Measurements from ENCODE around the gene PAX2.

Gene PAX2

DNA sequence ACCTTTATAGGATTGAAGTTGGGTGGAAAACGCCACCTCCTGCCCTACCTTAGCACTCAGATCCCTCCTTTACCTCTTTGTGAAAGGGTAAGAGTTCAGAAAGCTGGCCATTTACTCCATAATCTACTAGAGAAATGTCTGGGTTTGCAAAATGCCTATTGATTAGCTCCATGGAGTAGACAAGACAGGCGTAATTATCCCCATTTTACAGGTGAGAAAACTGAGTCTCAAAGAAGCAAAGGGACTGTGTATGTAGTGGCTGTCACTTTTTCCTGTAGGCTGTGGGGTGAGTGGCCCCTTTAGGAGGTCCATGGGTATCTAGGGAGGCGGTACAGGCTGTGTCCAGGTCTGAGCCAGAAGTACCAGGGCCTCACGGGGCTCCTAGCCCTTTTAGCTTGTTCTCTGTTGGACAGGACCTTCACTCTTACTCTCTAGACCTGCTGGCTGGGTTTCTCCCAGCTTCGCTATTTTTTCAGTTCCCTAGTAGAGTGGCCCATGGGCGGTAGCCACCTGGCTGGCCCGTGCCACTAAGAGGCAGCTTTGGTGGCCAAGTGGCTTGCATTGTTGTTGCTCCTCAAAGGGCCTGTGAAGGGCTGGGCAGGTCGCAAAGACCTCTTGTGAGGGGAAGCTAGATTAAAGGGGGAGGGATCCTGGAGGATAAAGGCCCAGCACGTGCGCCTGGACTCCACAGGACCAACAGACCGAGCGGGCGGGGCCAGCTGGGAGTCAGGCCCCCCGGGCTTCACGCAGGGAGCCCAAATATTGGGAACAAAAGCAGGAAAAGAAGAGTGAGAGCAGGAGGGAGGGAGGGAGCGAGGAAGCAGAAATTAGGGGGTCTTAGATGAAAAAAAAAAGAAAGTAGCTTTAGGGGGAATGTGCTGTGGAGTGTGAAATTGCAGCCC, 4.7 kb upstream of the PAX2 start:
- DNase-seq: no peak

DNA sequence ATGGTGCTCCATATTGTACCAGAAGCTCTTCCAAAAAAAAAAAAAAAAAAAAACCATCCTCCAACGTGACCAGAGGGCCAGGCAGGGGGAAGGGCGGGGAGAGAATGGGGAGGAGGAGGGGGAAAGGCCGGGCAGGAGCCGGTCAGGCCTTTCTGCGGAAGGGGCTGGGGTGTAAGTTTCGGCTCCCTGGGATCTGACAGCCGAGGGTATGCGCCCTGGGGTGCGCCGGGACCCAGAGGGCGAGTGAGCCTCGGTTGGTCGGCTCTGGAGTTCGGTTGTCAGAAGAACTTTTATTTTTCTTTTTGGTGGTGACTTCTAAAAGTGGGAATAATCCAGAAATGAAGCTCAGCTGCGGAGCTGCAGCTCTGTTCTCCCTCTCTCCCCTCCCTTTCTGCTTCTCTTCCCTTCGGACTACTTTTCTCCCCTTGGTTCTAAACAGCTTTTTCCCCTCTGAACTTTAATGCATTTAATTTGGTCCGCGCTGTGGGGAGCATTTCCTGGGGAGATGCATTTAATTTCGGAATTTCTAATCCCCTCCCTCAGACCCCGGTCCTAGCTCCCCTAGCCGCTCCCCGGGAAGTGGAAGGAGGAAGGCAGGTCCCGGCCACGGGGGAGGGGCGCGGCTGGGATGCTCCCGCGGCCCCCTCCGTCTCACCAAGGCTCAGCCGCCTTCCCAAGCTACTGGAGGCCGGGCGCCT, 3.9 kb upstream of the PAX2 start:
- no peak for DNase-seq

DNA sequence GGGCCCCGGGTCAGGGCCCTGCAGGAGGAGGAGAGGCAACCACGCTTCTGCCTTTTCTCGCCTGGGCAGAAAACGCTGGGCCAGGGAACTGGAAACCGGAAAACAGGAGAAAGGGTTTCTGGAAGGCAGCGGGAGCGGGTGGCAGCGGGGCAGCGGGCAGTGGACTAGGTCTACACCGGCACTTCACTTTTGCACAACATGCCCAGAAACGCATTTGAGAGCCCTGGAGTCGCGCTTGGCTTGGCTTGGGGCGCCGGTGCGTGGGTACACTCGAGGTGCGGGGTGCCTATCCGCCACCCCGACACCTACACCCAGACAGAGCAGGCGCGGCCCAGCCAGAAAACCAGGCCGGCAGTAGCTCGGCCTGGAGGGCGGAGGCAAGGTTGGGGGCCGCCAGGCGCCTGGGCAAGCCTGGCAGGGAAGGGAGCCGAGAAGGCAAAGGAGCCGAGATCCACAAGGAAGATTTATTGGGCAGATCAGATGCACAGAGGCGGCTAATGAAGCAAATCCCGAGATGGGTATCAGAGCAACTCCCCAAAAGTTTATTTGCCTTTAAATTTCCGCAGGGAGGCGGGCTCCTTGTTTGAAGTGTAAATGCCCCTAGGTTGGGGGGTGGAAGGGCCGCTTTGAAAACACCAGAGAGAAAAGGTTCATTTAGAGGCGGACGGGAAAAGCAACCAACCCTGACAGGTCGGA, 3.2 kb upstream of the PAX2 start:
- DNase-seq: no peak

DNA sequence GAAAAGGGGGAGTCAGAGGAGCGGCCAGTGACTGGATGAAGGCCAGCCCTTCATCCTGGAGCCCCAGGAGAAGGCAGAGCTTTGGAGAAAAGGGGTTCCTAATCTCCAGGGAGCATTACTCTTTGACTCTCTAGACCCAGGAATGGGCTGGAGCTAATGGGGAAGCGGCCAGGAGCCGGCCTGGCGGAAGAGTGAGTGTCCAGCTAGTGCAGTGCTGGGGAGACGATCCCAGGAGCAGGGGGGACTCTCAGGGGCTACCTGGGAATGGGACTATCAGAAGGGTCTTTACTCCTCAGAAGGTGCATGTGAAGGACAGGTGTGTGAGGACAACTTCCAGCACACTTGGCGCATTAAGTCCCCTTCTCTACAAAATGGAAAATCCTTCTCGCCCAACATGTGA, 2.4 kb upstream of the PAX2 start:
- DNase-seq: no peak

DNA sequence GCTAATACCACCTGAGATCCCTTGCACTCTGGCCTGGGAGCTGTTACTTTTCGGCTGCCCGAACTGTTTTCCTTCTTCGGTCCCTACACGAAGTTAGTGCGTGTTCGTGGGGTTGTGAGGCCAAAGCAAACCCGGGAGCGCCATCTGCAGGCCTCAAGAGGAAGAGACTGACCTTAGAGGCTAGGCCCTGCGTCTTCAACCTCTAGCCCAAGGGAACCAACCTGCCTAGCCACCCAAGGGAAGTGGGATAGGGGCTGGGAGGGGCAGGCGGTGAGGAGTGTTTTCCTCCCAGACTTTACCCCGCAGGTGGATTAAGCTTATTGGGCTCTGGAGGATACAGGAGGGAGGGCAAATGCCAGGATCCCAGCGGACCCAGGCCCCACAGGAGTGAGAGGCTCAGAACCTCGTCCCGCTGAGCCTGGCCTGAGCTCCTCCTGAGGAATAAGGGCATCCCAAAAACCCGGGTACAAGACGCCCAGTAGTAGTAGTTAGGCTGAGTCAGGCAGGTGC, 1.7 kb upstream of the PAX2 start:
- peak; percentile 53 to 55 for DNase-seq

DNA sequence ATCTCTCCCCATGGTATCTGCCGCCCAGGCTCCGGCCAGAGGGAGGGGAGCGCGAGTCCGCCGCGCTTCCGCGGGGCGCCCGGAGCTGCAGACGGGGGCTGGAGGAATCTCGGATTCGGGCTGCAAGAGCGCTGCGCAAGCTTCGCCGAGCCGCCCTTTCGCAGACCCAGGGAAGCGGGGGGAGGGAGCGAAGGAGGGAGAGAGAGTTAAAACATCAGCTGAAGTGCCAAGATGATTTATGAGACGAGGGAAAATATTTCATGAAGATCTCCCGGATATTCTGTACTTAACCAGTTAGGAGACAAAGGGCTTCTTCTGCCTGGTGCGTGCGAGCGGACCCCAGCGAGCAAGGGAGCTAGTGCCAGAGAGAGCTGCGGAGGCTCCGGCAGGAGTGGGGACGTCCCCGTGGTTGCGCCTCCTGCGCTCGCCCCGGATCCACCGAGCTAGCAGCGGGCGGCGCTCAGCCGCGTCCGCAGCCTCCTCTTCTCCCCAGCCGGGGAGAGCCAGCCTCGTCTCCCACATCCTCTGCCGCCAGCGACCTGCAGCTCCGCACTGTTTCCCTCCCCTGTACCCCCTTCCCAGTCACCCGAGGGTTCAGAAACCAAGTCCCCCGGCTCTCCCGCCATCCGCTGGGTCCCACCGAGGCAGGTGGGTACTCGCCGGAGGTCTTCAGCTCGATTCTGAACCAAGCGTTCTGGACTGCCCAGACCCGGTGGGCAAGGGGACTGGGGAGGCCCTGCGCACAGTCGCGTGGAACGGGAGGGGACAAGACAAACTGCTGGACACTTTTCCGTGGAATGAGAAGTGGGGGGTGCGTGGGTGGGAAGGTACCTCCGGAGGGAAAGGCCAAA, 1.0 kb upstream of the PAX2 start:
- no peak for DNase-seq

DNA sequence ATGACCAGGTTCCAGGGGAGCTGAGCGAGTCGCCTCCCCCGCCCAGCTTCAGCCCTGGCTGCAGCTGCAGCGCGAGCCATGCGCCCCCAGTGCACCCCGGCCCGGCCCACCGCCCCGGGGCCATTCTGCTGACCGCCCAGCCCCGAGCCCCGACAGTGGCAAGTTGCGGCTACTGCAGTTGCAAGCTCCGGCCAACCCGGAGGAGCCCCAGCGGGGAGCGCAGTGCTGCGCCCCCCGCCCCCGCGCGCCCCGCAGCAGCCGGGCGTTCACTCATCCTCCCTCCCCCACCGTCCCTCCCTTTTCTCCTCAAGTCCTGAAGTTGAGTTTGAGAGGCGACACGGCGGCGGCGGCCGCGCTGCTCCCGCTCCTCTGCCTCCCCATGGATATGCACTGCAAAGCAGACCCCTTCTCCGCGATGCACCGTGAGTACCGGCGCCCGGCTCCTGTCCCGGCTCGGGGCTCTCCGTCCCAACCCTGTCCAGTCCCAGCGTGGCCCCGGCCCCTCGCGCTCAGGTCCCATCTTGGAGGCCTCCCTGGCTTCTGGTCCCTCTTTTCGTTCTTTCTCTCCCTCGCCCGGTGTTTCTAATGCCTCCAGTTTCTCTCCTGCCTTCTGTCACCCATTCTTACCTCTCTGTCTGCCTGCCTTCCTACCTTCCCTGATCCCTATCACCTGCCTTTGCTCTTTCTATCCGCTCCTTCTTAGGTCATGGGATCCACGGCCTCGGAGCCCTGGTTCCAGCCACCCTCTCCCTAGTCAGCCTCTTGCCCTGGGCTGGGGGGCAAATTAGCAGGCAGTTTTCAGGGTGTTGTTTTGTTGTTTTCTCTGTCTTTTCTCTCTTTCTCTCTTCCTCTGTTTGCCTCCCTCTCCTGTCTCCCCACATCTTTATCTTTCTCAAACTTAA, 751 bp downstream of the PAX2 start:
- no peak for DNase-seq

DNA sequence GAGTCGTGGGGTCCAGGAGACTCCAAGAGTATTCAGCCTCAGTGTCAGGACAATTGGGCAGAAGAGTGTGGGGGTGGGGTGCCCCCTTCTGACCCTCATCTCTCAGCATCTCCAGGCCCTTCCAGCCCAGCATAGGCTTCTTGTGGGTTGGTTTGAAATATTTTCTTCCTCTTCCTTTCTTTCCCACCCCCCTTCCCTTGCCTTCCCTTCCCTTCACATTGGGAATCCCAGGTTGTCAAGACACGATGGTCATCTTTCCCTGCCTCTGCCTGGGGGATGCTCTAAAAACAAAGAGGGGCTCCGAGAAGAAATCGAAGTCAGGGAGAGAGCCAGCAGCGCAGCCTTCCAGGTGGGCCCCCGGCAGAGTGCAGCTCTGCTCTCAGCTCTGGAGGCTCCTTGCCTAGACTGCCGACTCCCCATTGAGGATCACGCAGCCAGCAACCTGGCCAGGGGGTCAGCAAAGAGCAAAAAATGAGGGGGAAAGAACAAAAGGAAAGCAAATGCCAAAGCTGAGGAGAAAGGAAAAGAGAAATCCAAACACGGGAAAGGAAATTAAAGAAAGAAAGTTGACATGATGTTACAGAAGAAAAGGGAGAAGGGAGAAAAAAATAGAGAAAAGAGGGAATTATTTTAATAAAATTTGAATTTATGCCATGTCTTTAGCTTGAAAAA, 1.5 kb downstream of the PAX2 start:
- DNase-seq: no peak

DNA sequence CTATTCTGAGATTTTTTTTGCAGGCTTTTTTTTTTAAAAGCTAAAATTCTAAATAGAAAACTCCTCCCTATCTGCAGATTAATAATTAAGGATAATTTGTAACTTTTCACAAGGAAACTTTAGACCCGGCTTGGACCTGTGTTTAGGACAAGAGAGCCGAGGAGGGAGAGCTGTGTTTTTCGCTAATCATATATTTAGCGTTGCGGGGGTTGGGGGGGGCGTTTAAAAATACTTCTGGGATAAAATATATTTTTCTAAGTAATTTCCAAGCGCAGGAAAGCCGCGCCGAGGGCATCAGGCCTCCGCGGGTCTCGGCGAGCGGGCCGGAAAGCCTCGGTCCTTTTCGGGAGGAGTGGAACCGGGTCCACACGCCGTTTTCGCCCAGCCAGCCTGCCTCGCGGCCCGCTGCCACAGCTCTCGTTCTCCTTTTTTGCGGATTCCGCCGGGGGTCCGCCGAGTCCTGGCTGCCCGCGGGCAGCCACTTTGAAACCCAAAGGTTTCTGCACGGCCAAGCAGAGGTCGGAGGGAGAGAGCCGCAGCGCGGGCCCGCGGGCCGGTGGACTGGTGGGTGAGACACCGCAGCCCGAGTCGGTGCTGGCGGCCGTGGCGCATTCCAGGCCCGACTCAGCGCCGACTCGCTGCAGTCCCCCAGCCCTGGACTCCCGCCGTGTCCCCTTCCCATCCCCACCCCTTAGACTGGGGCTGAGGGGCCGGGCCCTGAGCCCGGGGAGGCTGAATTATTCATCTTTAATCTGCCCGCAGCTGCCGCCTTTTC, 2.3 kb downstream of the PAX2 start:
- no peak for DNase-seq

DNA sequence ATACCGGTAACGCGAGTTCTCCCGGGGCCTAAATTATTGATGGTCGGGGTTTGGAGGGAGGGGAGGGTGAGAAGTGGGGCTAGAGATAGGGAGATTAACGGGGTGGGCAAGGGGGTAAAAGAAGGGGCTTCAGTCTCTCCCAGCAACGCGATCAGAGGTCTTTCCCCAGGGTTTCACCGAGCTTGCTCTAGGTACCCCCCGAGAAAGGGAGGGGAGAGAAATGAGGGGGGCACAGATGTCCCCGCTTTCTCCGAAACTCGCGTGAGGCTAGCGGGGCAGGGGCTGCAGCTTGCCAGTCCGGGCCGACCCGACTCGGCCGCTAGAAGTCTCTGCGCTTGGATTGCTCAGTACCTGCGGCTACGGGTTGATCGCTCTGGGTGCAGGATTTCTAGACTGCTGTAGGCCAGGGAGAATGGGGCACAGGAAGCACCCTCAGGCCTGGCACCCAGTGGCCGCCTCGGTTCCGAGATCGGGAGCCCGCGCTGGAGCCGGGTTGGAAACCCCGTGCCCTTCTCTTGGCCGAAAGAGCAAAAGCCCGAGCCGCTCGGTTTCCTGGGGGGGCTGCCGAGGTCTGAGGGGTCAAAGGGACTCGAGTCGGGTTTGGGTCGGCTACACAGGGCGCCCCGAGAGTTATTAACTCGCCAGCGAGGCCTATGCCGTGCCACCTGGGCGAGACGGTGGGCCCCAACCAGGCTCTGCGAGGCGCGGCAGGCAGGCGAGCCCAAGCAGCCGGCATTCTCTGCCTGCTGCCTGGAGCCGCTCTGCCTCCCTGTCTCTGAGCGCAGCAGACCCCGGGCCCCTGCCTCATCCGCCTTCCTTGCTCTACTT, 3.1 kb downstream of the PAX2 start:
- DNase-seq: no peak

DNA sequence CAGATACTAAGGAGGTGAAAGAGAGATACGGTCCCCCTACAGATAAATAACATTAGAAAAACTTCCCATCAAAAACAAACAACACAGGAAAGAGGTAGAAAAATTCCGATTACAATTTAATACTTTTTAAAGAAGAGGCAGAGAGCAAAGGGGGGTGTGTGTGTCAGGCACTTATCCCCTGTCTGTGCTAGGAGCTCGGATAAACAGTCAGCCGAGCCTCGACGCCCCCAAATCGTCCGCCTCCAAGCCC, 3.6 kb downstream of the PAX2 start:
- DNase-seq: no peak

DNA sequence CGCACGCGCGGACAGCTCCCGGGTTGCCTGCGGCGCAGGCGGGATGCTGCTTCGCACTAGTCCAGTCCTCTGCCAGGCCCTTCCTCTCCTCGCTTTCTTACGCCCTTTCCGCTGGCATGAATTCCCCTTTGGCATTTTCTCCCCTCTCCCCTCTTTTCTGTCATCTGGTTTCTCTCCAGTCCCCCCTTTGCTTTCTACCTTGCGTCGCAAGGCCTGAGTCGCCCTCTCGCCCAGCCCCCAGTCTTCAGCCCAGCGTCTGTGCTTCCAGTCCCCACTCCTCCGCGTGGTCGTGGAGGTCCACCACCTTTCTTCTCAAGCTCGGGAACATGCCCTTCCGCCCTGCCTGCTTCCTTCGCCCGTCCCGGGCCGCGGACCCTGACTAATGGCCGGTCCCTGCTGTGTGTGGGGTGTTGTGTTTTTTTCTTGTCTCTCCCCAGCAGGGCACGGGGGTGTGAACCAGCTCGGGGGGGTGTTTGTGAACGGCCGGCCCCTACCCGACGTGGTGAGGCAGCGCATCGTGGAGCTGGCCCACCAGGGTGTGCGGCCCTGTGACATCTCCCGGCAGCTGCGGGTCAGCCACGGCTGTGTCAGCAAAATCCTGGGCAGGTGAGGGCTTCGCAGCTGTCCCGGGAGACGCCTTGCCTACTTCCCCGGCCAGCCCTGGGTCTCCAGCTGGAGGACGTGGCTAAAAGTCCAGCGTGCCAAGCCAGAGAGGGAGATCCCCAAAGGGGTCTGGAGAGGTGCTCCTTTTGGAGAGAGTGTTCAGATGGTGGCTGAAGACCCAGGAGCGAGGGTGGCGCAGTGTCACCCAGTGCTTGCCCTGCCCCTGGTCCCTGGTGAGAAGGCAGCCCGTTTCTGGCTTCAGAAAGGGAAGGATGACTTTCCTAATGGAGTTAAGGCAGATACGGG, 4.2 kb downstream of the PAX2 start:
- DNase-seq: no peak

DNA sequence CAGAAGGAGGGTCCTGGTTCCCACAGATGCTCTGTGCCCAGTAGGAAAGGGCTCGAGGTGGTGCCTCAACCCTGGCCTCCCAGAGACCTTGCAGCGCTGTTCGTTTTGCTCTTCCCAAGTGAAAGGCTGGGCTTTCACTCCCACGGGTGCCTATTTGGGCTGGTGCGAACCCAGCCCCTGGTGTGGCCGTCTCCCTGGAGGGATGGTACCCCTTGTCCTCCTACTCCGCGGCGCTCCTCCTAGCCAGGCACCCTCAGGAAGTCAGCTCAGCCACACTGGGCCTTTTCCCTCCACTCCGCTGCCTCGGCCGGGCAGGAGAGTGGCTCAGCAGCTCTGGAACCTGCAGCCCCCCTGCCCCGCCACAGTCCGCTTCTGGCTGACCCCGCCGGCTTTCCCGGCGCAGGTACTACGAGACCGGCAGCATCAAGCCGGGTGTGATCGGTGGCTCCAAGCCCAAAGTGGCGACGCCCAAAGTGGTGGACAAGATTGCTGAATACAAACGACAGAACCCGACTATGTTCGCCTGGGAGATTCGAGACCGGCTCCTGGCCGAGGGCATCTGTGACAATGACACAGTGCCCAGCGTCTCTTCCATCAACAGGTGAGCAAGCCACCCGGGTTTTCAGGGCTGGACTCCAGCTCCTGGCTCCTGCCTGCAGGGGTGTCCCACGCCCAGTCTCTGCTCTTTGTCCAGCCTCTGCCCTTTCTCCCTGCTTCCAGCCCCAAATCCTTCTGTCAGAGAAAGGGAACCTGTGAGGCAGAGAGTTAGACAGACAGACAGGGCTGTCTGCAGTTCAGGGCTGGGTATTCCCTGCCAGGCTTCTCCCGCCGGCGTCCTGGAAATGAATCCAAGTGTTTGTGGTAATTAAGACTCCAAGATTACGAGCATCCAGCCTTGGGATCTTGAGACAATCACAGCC, 5.2 kb downstream of the PAX2 start:
- DNase-seq: no peak

DNA sequence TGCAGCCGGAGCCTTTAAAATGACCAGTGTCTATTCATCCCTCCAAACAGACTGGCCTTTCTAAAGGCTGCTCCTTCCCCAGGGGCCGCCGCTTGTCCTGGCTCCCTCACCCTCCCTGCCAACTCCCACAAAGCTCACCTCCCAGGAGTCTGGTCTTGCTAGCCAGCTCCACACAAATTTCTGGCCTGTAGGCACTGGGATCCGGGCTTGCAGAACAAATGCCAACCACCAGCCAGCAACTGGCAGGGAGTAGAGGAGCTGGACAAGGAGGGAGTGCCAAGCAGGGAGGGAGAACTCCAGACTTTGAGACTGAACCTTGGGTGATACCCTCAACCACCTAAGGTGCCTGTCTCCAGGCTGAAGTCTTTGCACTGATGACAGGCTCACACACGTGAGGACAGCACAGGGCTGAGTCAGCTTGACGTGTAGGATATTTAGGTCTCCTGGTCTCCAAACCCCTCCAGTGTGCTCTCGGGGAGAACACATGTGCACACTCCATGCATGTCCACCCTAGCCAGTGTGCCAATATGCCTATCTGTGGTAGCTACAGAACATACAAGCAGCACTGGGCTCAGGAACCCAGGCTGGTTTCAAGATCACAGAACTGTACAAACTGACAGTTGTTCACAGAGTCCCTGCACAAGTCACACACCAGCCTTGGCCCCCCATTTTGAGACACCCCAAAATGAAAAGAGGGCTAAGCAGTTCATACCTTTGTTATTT, 6.0 kb downstream of the PAX2 start:
- DNase-seq: no peak

DNA sequence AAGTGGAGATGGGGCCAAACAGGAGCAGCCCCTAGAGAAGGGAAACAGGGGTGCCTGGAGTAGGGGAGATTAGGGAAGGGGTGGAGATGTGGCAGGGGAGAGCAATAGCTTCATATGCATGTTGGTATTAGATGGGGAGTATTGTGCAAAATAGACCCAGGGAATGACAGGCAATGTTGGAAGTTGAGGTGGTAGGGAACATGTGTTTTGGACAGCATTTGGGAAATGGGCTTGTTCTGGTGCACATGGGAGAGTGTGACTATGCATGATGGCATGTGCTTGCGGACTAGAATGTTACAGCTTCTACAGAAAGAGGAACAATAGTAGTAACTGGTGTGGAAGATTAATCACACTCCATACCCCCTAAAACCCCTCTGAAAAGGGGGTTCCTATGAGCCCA, 10.4 kb downstream of the PAX2 start:
- DNase-seq: no peak

DNA sequence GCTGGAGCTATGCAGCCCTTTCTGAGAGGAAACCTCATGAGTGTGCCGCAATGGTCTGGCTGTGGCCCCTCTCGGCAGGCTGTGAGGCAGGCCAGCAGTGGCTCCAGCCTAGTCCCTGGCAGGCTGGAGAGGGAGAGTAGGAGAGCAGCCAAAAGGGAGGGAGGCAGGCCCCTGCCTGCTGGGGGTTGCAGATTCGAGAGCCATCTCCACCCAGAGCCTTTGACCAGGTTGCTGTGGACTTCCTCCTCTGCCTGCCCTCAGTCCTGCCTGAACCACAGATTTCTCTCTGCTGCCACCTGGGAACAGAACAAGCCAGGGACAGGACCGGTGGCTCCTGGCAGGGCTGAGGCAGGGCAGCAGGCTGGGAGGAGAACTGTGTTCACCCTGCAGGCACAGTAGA, 13.9 kb downstream of the PAX2 start:
- DNase-seq: no peak

DNA sequence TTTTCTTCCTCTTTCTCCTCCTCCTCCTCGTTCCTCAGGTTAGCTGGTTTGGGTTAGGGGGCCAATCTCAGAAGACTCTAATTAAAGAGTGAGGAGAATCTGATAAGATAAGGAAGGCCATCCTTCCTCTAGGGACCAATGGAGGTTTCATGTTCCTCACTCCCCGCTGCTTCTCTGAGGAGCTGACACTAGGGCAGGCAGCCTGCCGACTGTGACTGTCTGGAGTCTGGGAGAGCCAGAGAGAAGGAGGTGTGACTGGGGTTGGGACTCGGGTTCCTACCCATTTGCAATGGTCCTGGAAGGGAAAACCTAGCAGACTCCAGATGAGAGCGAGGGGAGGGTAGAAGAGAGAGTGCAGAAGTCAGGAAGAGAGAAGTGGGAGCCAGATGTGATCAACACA, 15.3 kb downstream of the PAX2 start:
- no peak for DNase-seq

Measured in CD4-positive, alpha-beta T cell treated with Interleukin-4 for 1 hour (primary cell).